ENCODE data around the gene FAM83B. TPM values are rescaled to one million over a fixed set of nuclear protein-coding genes. Genes with fewer than 3 reads are reported as not detected.

FAM83B gene
- total and polyA plus RNA-seq, 10 of the 15 experiments (the other 5 are each of a cell fraction or from before 2014, with no cell fraction given), result 0.05 TPM; not detected in 9

- Histone ChIP-seq H3K4me3 (no peak overlapping the region), H2AFZ (ENCODE audit: control insufficient read depth, low read depth, low read length) (no peak overlapping the region), H3K36me3 (ENCODE audit: control insufficient read depth in 2 of 2, insufficient read depth in 2 of 2, low read length in 1 of 2) (no peaks in the 10 kb centered on the region), H3K27ac (ENCODE audit: control insufficient read depth, insufficient read depth) (no peak overlapping the region), H4K20me1 (ENCODE audit: control insufficient read depth, insufficient read depth) (no peaks in the 10 kb centered on the region), H3K4me2 (ENCODE audit: control insufficient read depth, insufficient read depth) (no peak overlapping the region), H3K4me1 (ENCODE audit: control insufficient read depth, insufficient read depth, low read length) (no peaks in the 10 kb centered on the region), H3K27me3 (replicated peaks in 1 of 2; ENCODE audit: control insufficient read depth in 2 of 2, insufficient read depth in 2 of 2, low read length in 1 of 2) (no peaks in the 10 kb centered on the region), H3K79me2 (ENCODE audit: control insufficient read depth, insufficient read depth, low read length) (no peaks in the 10 kb centered on the region), H3K9me3 (replicated peaks; ENCODE audit: control insufficient read depth, insufficient read depth, low read length) (no peaks in the 10 kb centered on the region), H3K9ac (ENCODE audit: control insufficient read depth, insufficient read depth, low read length) (no peak overlapping the region)
- DNase-seq (ENCODE audit: low read depth, low spot score) (no peak), ATAC-seq (no peak), FAIRE-seq (no peak)
- in situ Hi-C loops (cut with MboI) (no loop called here), intact Hi-C loops (cut with micrococcal nuclease; ENCODE audit: unreplicated experiment) (no loop called here)
- ChIA-PET SMC1A (ENCODE audit: uncharacterized antibody, unreplicated experiment) (interaction anchor here (0.9 kb wide), 1 partner anchor 183 kb away, joined by 3 read pairs; no protein-coding TSS in a partner anchor), RAD21 (ENCODE audit: unreplicated experiment) (no interaction called here), CTCF (interaction anchor here (1.4 kb wide), 1 partner anchor 92 kb away, joined by 4 read pairs; no protein-coding TSS in a partner anchor), POLR2A (no interaction called here)
- no peak for TF ChIP-seq ATF3 (IDR thresholded peaks at IDR 0.05; ENCODE audit: borderline replicate concordance, extremely low read depth, low read depth, low read length)
- no peak for TF ChIP-seq ASH2L (IDR thresholded peaks at IDR 0.05; ENCODE audit: borderline replicate concordance, low read depth)
- TF ChIP-seq ZNF622 (IDR thresholded peaks at IDR 0.05), result no peak
- no peak for TF ChIP-seq SUZ12 (IDR thresholded peaks at IDR 0.05; ENCODE audit: unreplicated experiment)
- TF ChIP-seq MLLT1 (IDR thresholded peaks at IDR 0.05), result no peak
- TF ChIP-seq CBX5 (IDR thresholded peaks at IDR 0.05; ENCODE audit: low read depth), result no peak
- no peak for TF ChIP-seq BHLHE40 (IDR thresholded peaks at IDR 0.05; ENCODE audit: borderline replicate concordance in 1 of 2, low read depth in 2 of 2, low read length in 1 of 2)
- BruUV-seq (replicated peaks), result no TSS peak
- 41% methylated on average over 2 of the region's 2 CpGs for WGBS (ENCODE audit: insufficient coverage, insufficient replicate concordance, low lambda C conversion rate, missing lambda C conversion rate)
Measured at GRCh38 chr6:54900666-54901065, 54.1 kb downstream of the FAM83B start.

Measured in GM12878 (cell line).